HG03565 (cell line): ENCODE measurements around the gene ARMCX6.
"Not testable (repeated sequence)": the region's sequence is repeated elsewhere in the genome, so short reads cannot be mapped to it uniquely, and the experiment has no call there.

Experiments
- ATAC-seq: cut with Tn5 transposase; IDR thresholded peaks from one replicate; pipeline ENCODE4 v1.9.1; 2021; ENCODE audit warnings: mild to moderate bottlenecking, moderate library complexity; ENCODE audit not compliant: unreplicated experiment

ARMCX6 gene

GRCh38 chrX:101617211-101618191 lies at the start of gene ARMCX6:
ARMCX6 (minus strand) TSS chrX:101618000; CDS start chrX:101616620, 1,380 bp downstream.
- peak; percentile 95 for ATAC-seq

- peak; percentile 70 for ATAC-seq
These were observed 41.8 kb upstream of the ARMCX6 start, which contains the start of gene ARMCX2 for GRCh38 chrX:101659601-101660063. ARMCX2 (minus strand) TSS chrX:101659850; CDS start chrX:101657588, 2,262 bp downstream.

GRCh38 chrX:101658661-101659491 lies 41.1 kb upstream of the ARMCX6 start:
- ATAC-seq: peak; percentile 38

- ATAC-seq: no peak
These were observed 39.7 kb upstream of the ARMCX6 start for GRCh38 chrX:101657495-101657894.

GRCh38 chrX:101656817-101657216 lies 39.0 kb upstream of the ARMCX6 start:
- ATAC-seq: no peak

GRCh38 chrX:101655534-101655933 lies 37.7 kb upstream of the ARMCX6 start:
- no peak for ATAC-seq

- ATAC-seq: not testable (repeated sequence)
These were observed 29.9 kb upstream of the ARMCX6 start for GRCh38 chrX:101647716-101648115.

- no peak for ATAC-seq
These were observed 24.3 kb upstream of the ARMCX6 start for GRCh38 chrX:101642093-101642492.

GRCh38 chrX:101639583-101639982 lies 21.8 kb upstream of the ARMCX6 start:
- ATAC-seq: no peak

GRCh38 chrX:101619364-101619763 lies 1.6 kb upstream of the ARMCX6 start:
- no peak for ATAC-seq

GRCh38 chrX:101605728-101606127 lies 12.1 kb downstream of the ARMCX6 start:
- no peak for ATAC-seq

GRCh38 chrX:101605146-101605545 lies 12.7 kb downstream of the ARMCX6 start:
- no peak for ATAC-seq

- no peak for ATAC-seq
These were observed 15.7 kb downstream of the ARMCX6 start for GRCh38 chrX:101602077-101602476.

- ATAC-seq: not testable (repeated sequence)
These were observed 18.2 kb downstream of the ARMCX6 start for GRCh38 chrX:101599592-101599991.

- ATAC-seq: peak; percentile 96
These were observed 21.9 kb downstream of the ARMCX6 start for GRCh38 chrX:101595739-101596419.
